Aorta (tissue), 5 donors: ENCODE results near the gene VPS13D. TPM values are rescaled to one million over a fixed set of nuclear protein-coding genes. Genes with fewer than 3 reads are reported as not detected.

Experiments
- ATAC-seq: fragments of 200-7000 bp; cut with Tn5 transposase; one replicate; pipeline ENCODE4 v1.9.1; 2022; ENCODE audit warnings: moderate library complexity; ENCODE audit not compliant: low FRiP score
- DNase-seq, 2 donors: peaks; one replicate each; pipeline ENCODE4 v3.0.0-alpha.2; 2020
- H3K27ac ChIP-seq, 2 donors: one replicate each; pipeline ENCODE4 v1.5.1; 2013; ENCODE audit warnings: low read length in 2 of 2, mild to moderate bottlenecking in 2 of 2, moderate library complexity in 2 of 2, control low read depth in 1 of 2, inconsistent platforms in 1 of 2, low read depth in 1 of 2
- H3K27me3 ChIP-seq, 2 donors: one replicate each; pipeline ENCODE4 v1.6.1; 2013; ENCODE audit warnings: control low read depth in 1 of 2, low read length in 1 of 2, mild to moderate bottlenecking in 1 of 2, moderate library complexity in 1 of 2; ENCODE audit not compliant: insufficient read depth in 2 of 2, control insufficient read depth in 1 of 2
- H3K36me3 ChIP-seq, 2 donors: one replicate each; pipeline ENCODE4 v1.6.1; 2013; ENCODE audit warnings: control low read depth in 1 of 2, low read length in 1 of 2, mild to moderate bottlenecking in 1 of 2; ENCODE audit not compliant: insufficient read depth in 2 of 2, control insufficient read depth in 1 of 2
- H3K4me1 ChIP-seq, 2 donors: one replicate each; pipeline ENCODE4 v1.6.1; 2013; ENCODE audit warnings: low read length in 2 of 2, control low read depth in 1 of 2, mild to moderate bottlenecking in 1 of 2, moderate library complexity in 1 of 2; ENCODE audit not compliant: insufficient read depth in 2 of 2, control insufficient read depth in 1 of 2
- H3K4me3 ChIP-seq, 2 donors: one replicate each; pipeline ENCODE4 v1.5.1; 2013; ENCODE audit warnings: low read length in 2 of 2, control low read depth in 1 of 2, mild to moderate bottlenecking in 1 of 2
- H3K9me3 ChIP-seq: one replicate; pipeline ENCODE4 v1.6.1; 2013; ENCODE audit warnings: mild to moderate bottlenecking, low read length; ENCODE audit not compliant: control insufficient read depth
- WGBS, 2 donors: extraction: QIAGEN DNeasy Blood & Tissue Kit; methylation state at CpG; one replicate each; pipeline ENCODE4 v1.1.7; 2013; 5-methylcytosine and 5-hydroxymethylcytosine counted together
- intact Hi-C, 2 donors: fragments of 100-400 bp; cut with DNase I; formaldehyde crosslinking; loops; one replicate each; pipeline versions ENCODE4 v1.14.2 to v1.15.0; 2022
- polyA plus RNA-seq, 2 donors: library from polyadenylated mRNA; stranded (reverse); fragments of 200-250 nt; gene quantifications; one replicate each; pipeline ENCODE4 v1.2.3, GENCODE V29; 2013
- total RNA-seq, 2 donors: library from RNA; stranded (reverse); fragmentation: NEBNext Ultra II Directional; extraction: Animal tissue kit (Norgen Biotek cat#: 25700); gene quantifications; one replicate each; pipeline ENCODE4 v1.2.1, GENCODE V29; 2021
- donor health status: healthy with polysubstance abuse.
- donor health status: Bipolar disorder and iron deficiency.
- donor health status: DM: no; HTN: no; CAD: no.
- donor health status: DM: no; HTN: no; CAD: no.
- donor health status: DM: yes; HTN: yes; CAD: no.

The VPS13D gene
- total and polyA plus RNA-seq, 4 donors = 15.8 to 134 (median 58.9) TPM

GRCh38 chr1:12444329-12444841 lies 214.6 kb downstream of the VPS13D start:
- Histone ChIP-seq H3K4me1 (peaks cover 2 to 19% of the 10 kb centered on the region in 2 donors), H3K4me3 (no peak overlapping the region), H3K27me3 (no peaks in the 10 kb centered on the region), H3K36me3 (no peaks in the 10 kb centered on the region), H3K9me3 (no peaks in the 10 kb centered on the region), H3K27ac (no peak overlapping the region)
- WGBS, 2 donors = 48 to 54% methylated on average over 4 of the region's 4 CpGs
- intact Hi-C loops = no loop called here
- DNase-seq = no peak
- ATAC-seq = no peak

GRCh38 chr1:12445257-12445656 lies 215.4 kb downstream of the VPS13D start:
- H3K4me3 ChIP-seq = no peak overlapping the region
- 87 to 94% methylated on average over 3 of the region's 3 CpGs for WGBS, 2 donors
- no peaks in the 10 kb centered on the region for H3K9me3 ChIP-seq
- ATAC-seq (no peak), DNase-seq (no peak)
- H3K27me3 ChIP-seq = no peaks in the 10 kb centered on the region
- H3K27ac ChIP-seq = peak overlapping the region in 1 of 2 donors; percentile 22
- peaks cover 2 to 19% of the 10 kb centered on the region in 2 donors for H3K4me1 ChIP-seq
- intact Hi-C loops = no loop called here
- no peaks in the 10 kb centered on the region for H3K36me3 ChIP-seq

- H3K27me3 ChIP-seq = no peaks in the 10 kb centered on the region
- ATAC-seq = no peak
- H3K36me3 ChIP-seq = no peaks in the 10 kb centered on the region
- H3K4me3 ChIP-seq = no peak overlapping the region
- no peaks in the 10 kb centered on the region for H3K9me3 ChIP-seq
- WGBS, 2 donors = 56 to 68% methylated on average over 2 of the region's 2 CpGs
- intact Hi-C loops = loop anchor here in 1 of 2 donors (1.0 kb wide), 1 partner anchor 35 kb away; no protein-coding TSS in a partner anchor
- peak overlapping the region; percentile 17 to 76 for H3K27ac ChIP-seq
- H3K4me1 ChIP-seq = peaks cover 3 to 19% of the 10 kb centered on the region in 2 donors
- DNase-seq = no peak
Measured at GRCh38 chr1:12446593-12446992, 216.8 kb downstream of the VPS13D start.

DNA sequence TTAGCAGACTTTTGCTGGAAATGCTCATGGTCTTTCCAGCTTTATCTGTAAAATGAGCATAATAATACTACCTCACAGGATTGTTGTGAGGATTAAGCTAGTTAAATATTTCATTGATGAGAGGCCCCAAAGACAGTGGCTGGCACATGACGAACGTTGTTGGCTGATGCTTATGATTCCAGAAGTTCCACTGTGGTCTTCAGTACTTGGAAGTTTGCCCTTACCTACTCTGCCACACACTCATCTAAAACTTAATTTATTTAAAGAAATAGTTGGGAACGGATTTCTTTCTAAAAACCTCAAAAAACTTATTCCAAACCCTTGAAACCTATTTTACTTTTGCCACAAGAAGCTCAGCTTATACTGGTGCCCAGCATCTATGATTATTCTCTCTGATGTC lies 217.5 kb downstream of the VPS13D start:
- ATAC-seq (no peak), DNase-seq (no peak)
- no peak overlapping the region for H3K4me3 ChIP-seq
- H3K9me3 ChIP-seq = no peaks in the 10 kb centered on the region
- 0 to 7% methylated on average over 3 of the region's 3 CpGs for WGBS, 2 donors
- H3K4me1 ChIP-seq = peaks cover 6 to 24% of the 10 kb centered on the region in 2 donors
- H3K36me3 ChIP-seq = no peaks in the 10 kb centered on the region
- peak overlapping the region in 1 of 2 donors; percentile 76 for H3K27ac ChIP-seq
- intact Hi-C loops = no loop called here
- no peaks in the 10 kb centered on the region for H3K27me3 ChIP-seq

- H3K4me1 ChIP-seq = peaks cover 8 to 28% of the 10 kb centered on the region in 2 donors
- intact Hi-C loops = no loop called here
- 85% methylated on average over 7 of the region's 7 CpGs for WGBS, 2 donors
- ATAC-seq = peak; percentile 64
- H3K27ac ChIP-seq = no peak overlapping the region
- no peak overlapping the region for H3K4me3 ChIP-seq
- H3K27me3 ChIP-seq = no peaks in the 10 kb centered on the region
- no peak for DNase-seq
- no peaks in the 10 kb centered on the region for H3K9me3 ChIP-seq
- no peaks in the 10 kb centered on the region for H3K36me3 ChIP-seq
Measured at GRCh38 chr1:12447849-12448312, 218.1 kb downstream of the VPS13D start.

- WGBS, 2 donors = 17 to 26% methylated on average over 3 of the region's 3 CpGs
- H3K27ac ChIP-seq = peak overlapping the region; percentile 67 to 71
Measured at GRCh38 chr1:12448746-12449177, 218.9 kb downstream of the VPS13D start.

GRCh38 chr1:12450090-12450755 lies 220.4 kb downstream of the VPS13D start:
- Histone ChIP-seq H3K36me3 (no peaks in the 10 kb centered on the region), H3K27ac (peak overlapping the region in 1 of 2 donors; percentile 49), H3K27me3 (no peaks in the 10 kb centered on the region), H3K4me1 (peaks cover 11 to 34% of the 10 kb centered on the region in 2 donors), H3K4me3 (no peak overlapping the region), H3K9me3 (no peaks in the 10 kb centered on the region)
- ATAC-seq = no peak
- intact Hi-C loops = loop anchor here in 1 of 2 donors (10.0 kb wide), 1 partner anchor 145 kb away; no protein-coding TSS in a partner anchor
- DNase-seq = no peak
- 62 to 64% methylated on average over 10 of the region's 10 CpGs for WGBS, 2 donors

More at GRCh38 chr1:12448746-12449177, 218.9 kb downstream of the VPS13D start:
- Histone ChIP-seq H3K4me3 (no peak overlapping the region), H3K27me3 (no peaks in the 10 kb centered on the region), H3K36me3 (no peaks in the 10 kb centered on the region), H3K9me3 (no peaks in the 10 kb centered on the region), H3K4me1 (peaks cover 11 to 28% of the 10 kb centered on the region in 2 donors)
- intact Hi-C loops = no loop called here
- ATAC-seq (peak; percentile 82), DNase-seq (peak in 1 of 2 donors; percentile 60)

- no peak for ATAC-seq
- 75 to 77% methylated on average over 4 of the region's 4 CpGs for WGBS, 2 donors
- intact Hi-C loops = loop anchor here in 1 of 2 donors (10.0 kb wide), 1 partner anchor 144 kb away; no protein-coding TSS in a partner anchor
Measured at GRCh38 chr1:12450756-12451559, 221.1 kb downstream of the VPS13D start.

More at GRCh38 chr1:12450756-12451559, 221.1 kb downstream of the VPS13D start:
- DNase-seq = no peak
- H3K36me3 ChIP-seq = no peaks in the 10 kb centered on the region
- H3K27me3 ChIP-seq = no peaks in the 10 kb centered on the region
- no peak overlapping the region for H3K4me3 ChIP-seq
- peak overlapping the region in 1 of 2 donors; percentile 65 for H3K27ac ChIP-seq
- H3K4me1 ChIP-seq = peaks cover 11 to 29% of the 10 kb centered on the region in 2 donors
- H3K9me3 ChIP-seq = no peaks in the 10 kb centered on the region
